Myocyte (in vitro differentiated cells): ENCODE data around the gene CYB5RL. TPM values are rescaled to one million over a fixed set of nuclear protein-coding genes. Genes with fewer than 3 reads are reported as not detected.

Experiments
- DNase-seq: peaks from one replicate; pipeline ENCODE4 v3.0.0-alpha.2; 2012; ENCODE audit warnings: low read depth
- total RNA-seq: library from RNA; depleted of rRNA; stranded (reverse); fragments of >200 nt; gene quantifications from 2 replicates; pipeline ENCODE4 v1.2.3, GENCODE V29; 2014

Gene CYB5RL
- total RNA-seq, 1 donor from 2014 or later, result 7.2 TPM

DNA sequence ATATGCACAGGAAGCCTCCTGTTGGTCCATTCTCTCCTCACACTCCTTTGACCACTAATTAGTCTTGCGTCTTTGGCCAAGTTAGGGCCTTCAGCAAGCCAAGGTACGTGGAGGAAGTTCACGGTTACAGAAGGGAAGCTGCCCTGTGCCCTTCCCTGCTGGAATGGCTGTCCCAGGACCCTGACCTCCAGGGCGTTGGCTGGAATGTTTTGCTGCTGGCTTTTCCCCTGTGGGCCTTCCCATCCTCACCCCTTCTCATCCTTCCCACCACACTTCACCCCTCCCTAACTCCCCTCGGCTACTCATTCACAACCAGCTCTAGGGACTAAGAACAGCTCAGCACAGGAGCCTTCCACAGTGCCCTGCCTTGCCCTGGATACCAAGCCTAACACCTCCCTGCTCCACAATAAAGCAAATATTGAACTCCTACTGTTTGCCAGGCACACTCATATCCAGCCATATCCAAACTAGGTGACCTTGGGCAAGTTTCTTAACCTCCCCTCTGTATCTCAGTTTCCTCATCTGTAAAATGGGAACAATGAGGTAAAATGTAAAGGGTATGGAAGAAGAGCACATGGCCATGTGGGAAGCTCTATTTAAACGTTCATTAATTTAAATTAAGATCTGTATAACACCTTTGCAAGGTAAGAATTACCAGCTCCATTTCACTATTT, 38.2 kb downstream of the CYB5RL start:
- no peak for DNase-seq

GRCh38 chr1:54160351-54160750, 39.5 kb downstream of the CYB5RL start:
- DNase-seq, result no peak

- no peak for DNase-seq
Measured at GRCh38 chr1:54159733-54160316, 40.0 kb downstream of the CYB5RL start.

GRCh38 chr1:54158071-54158470, 41.8 kb downstream of the CYB5RL start:
- peak; percentile 89 for DNase-seq

GRCh38 chr1:54157401-54157800, 42.4 kb downstream of the CYB5RL start:
- no peak for DNase-seq

- DNase-seq, result no peak
Measured at GRCh38 chr1:54156986-54157385, 42.8 kb downstream of the CYB5RL start.

DNA sequence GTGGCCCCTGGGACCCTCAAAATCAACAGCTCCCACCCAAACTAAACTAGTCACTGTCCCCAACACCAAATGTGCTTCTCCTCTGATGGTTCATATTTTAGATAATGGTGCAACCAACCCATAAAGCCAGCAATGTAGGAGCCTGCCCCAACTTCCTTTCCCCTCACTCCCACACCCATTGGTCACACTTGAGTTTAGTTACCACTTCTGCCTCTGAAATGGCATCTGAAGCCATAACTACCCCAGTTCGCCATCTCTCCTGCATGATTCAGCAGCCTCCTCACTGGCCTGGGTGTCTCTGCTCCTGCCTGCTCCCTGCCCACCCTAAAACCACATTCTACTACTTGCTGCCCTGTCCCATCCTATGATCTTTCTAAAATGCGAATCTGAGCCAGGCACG, 43.6 kb downstream of the CYB5RL start:
- DNase-seq, result no peak

DNA sequence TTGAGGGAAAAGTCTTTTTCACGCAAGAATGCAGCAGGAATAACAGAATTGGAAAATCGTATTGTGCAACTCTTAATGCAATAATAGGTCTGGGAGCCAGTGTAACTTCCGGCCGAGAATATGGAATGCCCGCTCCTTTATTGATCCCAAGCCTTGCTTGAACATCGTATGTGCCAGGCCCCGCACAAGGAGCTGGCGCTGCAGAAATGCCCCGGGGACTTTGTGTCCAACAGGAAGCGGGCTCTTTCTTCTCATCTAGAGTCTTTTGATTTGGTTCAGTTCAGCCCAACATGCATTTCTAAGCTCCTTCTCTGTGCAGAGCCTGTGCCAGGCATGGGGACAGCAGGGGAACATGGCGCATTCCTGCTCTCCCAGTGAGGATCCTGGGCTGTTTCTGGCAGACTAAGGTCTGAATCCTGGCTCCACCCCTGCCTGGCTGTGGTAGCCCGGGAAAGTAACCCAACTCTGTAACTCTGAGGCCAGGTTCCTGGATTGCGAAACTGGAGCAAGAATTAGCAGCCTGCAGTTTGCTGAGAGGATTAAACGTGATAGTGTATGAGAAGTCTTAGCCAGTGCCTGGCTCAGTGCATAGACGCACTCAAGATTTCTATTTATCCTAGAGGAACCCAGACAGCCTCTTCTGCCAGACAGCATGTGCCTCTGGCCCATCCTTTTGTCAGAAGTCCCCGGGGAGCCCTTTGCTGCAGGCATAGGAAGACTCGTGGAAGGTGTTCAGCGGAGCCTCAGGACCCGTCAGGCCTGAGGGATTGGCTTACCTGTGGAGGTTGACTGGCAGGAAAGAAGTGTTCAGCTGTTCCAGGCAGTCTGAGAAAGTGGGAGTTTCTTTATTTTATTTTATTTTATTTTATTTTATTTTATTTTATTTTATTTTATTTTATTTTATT, 46.0 kb downstream of the CYB5RL start:
- peak; percentile 49 for DNase-seq

- no peak for DNase-seq
Measured at GRCh38 chr1:54152696-54153095, 47.1 kb downstream of the CYB5RL start, which contains the start of gene CDCP2. CDCP2 (minus strand) TSS chr1:54153000; CDS start chr1:54152922, 78 bp downstream.

GRCh38 chr1:54151013-54151412, 48.8 kb downstream of the CYB5RL start:
- DNase-seq, result no peak

Other genes with a start within 250 kb of the CYB5RL start
- gene LDLRAD1, start 181.8 kb downstream of the CYB5RL start, total RNA-seq, result not detected in 2 replicates
- 246 and 250 TPM in 2 replicates for gene TMEM59, start 146.8 kb downstream of the CYB5RL start, total RNA-seq
- 2.9 and 4.6 TPM in 2 replicates for gene TCEANC2, start 146.4 kb downstream of the CYB5RL start, total RNA-seq
- gene CDCP2, start 47.0 kb downstream of the CYB5RL start, total RNA-seq, result not detected in 2 replicates
- gene MRPL37, start 137 bp upstream of the CYB5RL start, total RNA-seq, result 96.3 and 112 TPM in 2 replicates
- 15.3 and 21.8 TPM in 2 replicates for gene SSBP3, start 206.4 kb upstream of the CYB5RL start, total RNA-seq